ENCODE results near the gene CCDC27.

- no peak for TF ChIP-seq ZNF274 (IDR thresholded peaks at IDR 0.05; ENCODE audit: borderline replicate concordance, extremely low read depth, low read length)
- TF ChIP-seq, protein P1, sequence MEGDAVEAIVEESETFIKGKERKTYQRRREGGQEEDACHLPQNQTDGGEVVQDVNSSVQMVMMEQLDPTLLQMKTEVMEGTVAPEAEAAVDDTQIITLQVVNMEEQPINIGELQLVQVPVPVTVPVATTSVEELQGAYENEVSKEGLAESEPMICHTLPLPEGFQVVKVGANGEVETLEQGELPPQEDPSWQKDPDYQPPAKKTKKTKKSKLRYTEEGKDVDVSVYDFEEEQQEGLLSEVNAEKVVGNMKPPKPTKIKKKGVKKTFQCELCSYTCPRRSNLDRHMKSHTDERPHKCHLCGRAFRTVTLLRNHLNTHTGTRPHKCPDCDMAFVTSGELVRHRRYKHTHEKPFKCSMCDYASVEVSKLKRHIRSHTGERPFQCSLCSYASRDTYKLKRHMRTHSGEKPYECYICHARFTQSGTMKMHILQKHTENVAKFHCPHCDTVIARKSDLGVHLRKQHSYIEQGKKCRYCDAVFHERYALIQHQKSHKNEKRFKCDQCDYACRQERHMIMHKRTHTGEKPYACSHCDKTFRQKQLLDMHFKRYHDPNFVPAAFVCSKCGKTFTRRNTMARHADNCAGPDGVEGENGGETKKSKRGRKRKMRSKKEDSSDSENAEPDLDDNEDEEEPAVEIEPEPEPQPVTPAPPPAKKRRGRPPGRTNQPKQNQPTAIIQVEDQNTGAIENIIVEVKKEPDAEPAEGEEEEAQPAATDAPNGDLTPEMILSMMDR (IDR thresholded peaks at IDR 0.05; ENCODE audit: control extremely low read depth in 1 of 3, insufficient read depth in 1 of 3, low read depth in 1 of 3, low read length in 3 of 3) = peak; percentile 76 to 88 (median 87)
- no peak for TF ChIP-seq EP300 (IDR thresholded peaks at IDR 0.05; ENCODE audit: borderline replicate concordance in 1 of 2, low read depth in 2 of 2, low read length in 2 of 2)
- no peak for TF ChIP-seq JUND (IDR thresholded peaks at IDR 0.05; ENCODE audit: low read length)
- no peak for TF ChIP-seq RFX5 (IDR thresholded peaks at IDR 0.05; ENCODE audit: borderline replicate concordance, low read depth, low read length)
- TF ChIP-seq, protein P2, sequence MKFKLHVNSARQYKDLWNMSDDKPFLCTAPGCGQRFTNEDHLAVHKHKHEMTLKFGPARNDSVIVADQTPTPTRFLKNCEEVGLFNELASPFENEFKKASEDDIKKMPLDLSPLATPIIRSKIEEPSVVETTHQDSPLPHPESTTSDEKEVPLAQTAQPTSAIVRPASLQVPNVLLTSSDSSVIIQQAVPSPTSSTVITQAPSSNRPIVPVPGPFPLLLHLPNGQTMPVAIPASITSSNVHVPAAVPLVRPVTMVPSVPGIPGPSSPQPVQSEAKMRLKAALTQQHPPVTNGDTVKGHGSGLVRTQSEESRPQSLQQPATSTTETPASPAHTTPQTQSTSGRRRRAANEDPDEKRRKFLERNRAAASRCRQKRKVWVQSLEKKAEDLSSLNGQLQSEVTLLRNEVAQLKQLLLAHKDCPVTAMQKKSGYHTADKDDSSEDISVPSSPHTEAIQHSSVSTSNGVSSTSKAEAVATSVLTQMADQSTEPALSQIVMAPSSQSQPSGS (IDR thresholded peaks at IDR 0.05; ENCODE audit: low read length) = no peak
- TF ChIP-seq CEBPB (IDR thresholded peaks at IDR 0.05; ENCODE audit: low read depth, low read length) = no peak
- TF ChIP-seq ASH2L (IDR thresholded peaks at IDR 0.05; ENCODE audit: low read length) = no peak
- TF ChIP-seq EGR1 (IDR thresholded peaks at IDR 0.05; ENCODE audit: borderline replicate concordance, low read depth, low read length) = no peak
These were observed 33.4 kb downstream of the CCDC27 start for GRCh38 chr1:3785456-3786157.

Measured in H1 (cell line).